Measurements from ENCODE around the gene NRIP1. TPM values are rescaled to one million over a fixed set of nuclear protein-coding genes. Genes with fewer than 3 reads are reported as not detected.

Gene NRIP1
- total RNA-seq, 4 donors from 2014 or later = 35.7 to 63.7 (median 41.0) TPM

GRCh38 chr21:15007716-15008296 is 57.0 kb downstream of the NRIP1 start:
- DNase-seq = peak; percentile 74 to 77
- peaks cover 45 to 62% of the 10 kb centered on the region in 2 donors for H3K4me1 ChIP-seq
- in situ Hi-C loops (cut with MboI; ENCODE audit: low sequenced_read_pairs in 4 of 4) (no loop called here), intact Hi-C loops (cut with DNase I; ENCODE audit: low total_unique reads) (loop anchor here (2.0 to 5.0 kb wide), 2 partner anchors 57 to 114 kb away; partner anchors contain the start of gene NRIP1)
- peak; percentile 98 for ATAC-seq
- TF ChIP-seq CTCF (IDR thresholded peaks at IDR 0.05 in 4 of 5, conservative IDR thresholded peaks at IDR 0.05 in 1 of 5) = no peak
- TF ChIP-seq POLR2A (IDR thresholded peaks at IDR 0.05) = no peak
- H3K9me3 ChIP-seq = no peaks in the 10 kb centered on the region
- no peaks in the 10 kb centered on the region for H3K27me3 ChIP-seq
- peak overlapping the region; percentile 73 to 84 (median 80) for H3K27ac ChIP-seq
- H3K4me3 ChIP-seq = peak overlapping the region; percentile 28 to 36 (median 31)
- peaks cover 0 to 4% of the 10 kb centered on the region in 2 donors for H3K36me3 ChIP-seq

GRCh38 chr21:15006594-15007230 is 58.1 kb downstream of the NRIP1 start:
- H3K4me3 ChIP-seq = no peak overlapping the region
- intact Hi-C loops (cut with DNase I; ENCODE audit: low total_unique reads) (loop anchor here (5.0 kb wide), 1 partner anchor 116 kb away; no protein-coding TSS in a partner anchor), in situ Hi-C loops (cut with MboI; ENCODE audit: low sequenced_read_pairs in 4 of 4) (no loop called here)
- peak in 1 of 2 donors; percentile 38 for ATAC-seq
- H3K36me3 ChIP-seq = peaks cover 0 to 4% of the 10 kb centered on the region in 2 donors
- peak in 1 of 2 donors; percentile 14 for DNase-seq
- H3K4me1 ChIP-seq = peaks cover 53 to 73% of the 10 kb centered on the region in 2 donors
- H3K9me3 ChIP-seq = no peaks in the 10 kb centered on the region
- peak overlapping the region; percentile 73 to 84 (median 80) for H3K27ac ChIP-seq
- H3K27me3 ChIP-seq = no peaks in the 10 kb centered on the region
- TF ChIP-seq POLR2A (IDR thresholded peaks at IDR 0.05) = no peak
- TF ChIP-seq CTCF (IDR thresholded peaks at IDR 0.05 in 4 of 5, conservative IDR thresholded peaks at IDR 0.05 in 1 of 5) = no peak

GRCh38 chr21:15005391-15005790 is 59.4 kb downstream of the NRIP1 start:
- ATAC-seq = no peak
- H3K4me1 ChIP-seq = peaks cover 64 to 86% of the 10 kb centered on the region in 2 donors
- H3K9me3 ChIP-seq = no peaks in the 10 kb centered on the region
- H3K4me3 ChIP-seq = no peak overlapping the region
- peak overlapping the region in 3 of 4 donors; percentile 42 to 84 (median 82) for H3K27ac ChIP-seq
- intact Hi-C loops (cut with DNase I; ENCODE audit: low total_unique reads) = loop anchor here (5.0 kb wide), 1 partner anchor 117 kb away; no protein-coding TSS in a partner anchor
- H3K36me3 ChIP-seq = no peaks in the 10 kb centered on the region
- TF ChIP-seq CTCF (IDR thresholded peaks at IDR 0.05 in 4 of 5, conservative IDR thresholded peaks at IDR 0.05 in 1 of 5) (no peak), POLR2A (IDR thresholded peaks at IDR 0.05) (no peak)
- in situ Hi-C loops (cut with MboI; ENCODE audit: low sequenced_read_pairs in 4 of 4) = no loop called here
- H3K27me3 ChIP-seq = no peaks in the 10 kb centered on the region
- DNase-seq = no peak

GRCh38 chr21:15004721-15005370 is 60.0 kb downstream of the NRIP1 start:
- intact Hi-C loops (cut with DNase I; ENCODE audit: low total_unique reads) (loop anchor here (5.0 kb wide), 1 partner anchor 117 kb away; no protein-coding TSS in a partner anchor), in situ Hi-C loops (cut with MboI; ENCODE audit: low sequenced_read_pairs in 4 of 4) (no loop called here)
- Histone ChIP-seq H3K4me1 (peaks cover 64 to 88% of the 10 kb centered on the region in 2 donors), H3K9me3 (no peaks in the 10 kb centered on the region), H3K27me3 (no peaks in the 10 kb centered on the region), H3K4me3 (no peak overlapping the region), H3K36me3 (no peaks in the 10 kb centered on the region), H3K27ac (peak overlapping the region in 3 of 4 donors; percentile 42 to 84 (median 82))
- no peak for TF ChIP-seq POLR2A (IDR thresholded peaks at IDR 0.05)
- TF ChIP-seq CTCF (IDR thresholded peaks at IDR 0.05 in 4 of 5, conservative IDR thresholded peaks at IDR 0.05 in 1 of 5) = no peak
- no peak for ATAC-seq
- DNase-seq = no peak

Measured in gastrocnemius medialis (tissue), 4 donors.